Astrocyte of the cerebellum (primary cell): ENCODE results near the gene THOP1.

Source experiments
- DNase-seq: peaks from one replicate; pipeline ENCODE4 v3.0.0-alpha.2; 2011; ENCODE audit warnings: low read depth
- H3K4me3 ChIP-seq: 2 replicates; pipeline ENCODE4 v1.5.1; 2011; ENCODE audit warnings: mild to moderate bottlenecking, low read depth, low read length, moderate library complexity
- CTCF ChIP-seq: IDR thresholded peaks from 2 replicates; pipeline ENCODE4 v1.5.1; 2012; ENCODE audit warnings: low read length, low read depth, moderate library complexity, mild to moderate bottlenecking; ENCODE audit errors: missing control alignments
- in situ Hi-C: cut with HindIII; loops from 2 replicates; pipeline ENCODE4 v1.10.0; 2017; ENCODE audit warnings: low sequenced_read_pairs

THOP1 gene

GRCh38 chr19:2747349-2747748 lies 38.0 kb upstream of the THOP1 start:
- in situ Hi-C loops, result no loop called here
- no peak for DNase-seq
- TF ChIP-seq CTCF, result no peak
- no peak overlapping the region for H3K4me3 ChIP-seq

GRCh38 chr19:2750808-2751437 lies 34.4 kb upstream of the THOP1 start:
- no peak overlapping the region for H3K4me3 ChIP-seq
- in situ Hi-C loops, result no loop called here
- no peak for TF ChIP-seq CTCF
- DNase-seq, result no peak

GRCh38 chr19:2751438-2751830 lies 33.9 kb upstream of the THOP1 start:
- no peak overlapping the region for H3K4me3 ChIP-seq
- no peak for TF ChIP-seq CTCF
- in situ Hi-C loops, result no loop called here
- no peak for DNase-seq

GRCh38 chr19:2754659-2755447 lies 30.4 kb upstream of the THOP1 start:
- in situ Hi-C loops, result loop anchor here (5.0 kb wide), 1 partner anchor 58 kb away; no protein-coding TSS in a partner anchor
- H3K4me3 ChIP-seq, result no peak overlapping the region
- no peak for TF ChIP-seq CTCF
- no peak for DNase-seq

- TF ChIP-seq CTCF, result no peak
- no peak overlapping the region for H3K4me3 ChIP-seq
- in situ Hi-C loops, result loop anchor here (5.0 kb wide), 1 partner anchor 58 kb away; no protein-coding TSS in a partner anchor
- DNase-seq, result no peak
These were observed 29.9 kb upstream of the THOP1 start for GRCh38 chr19:2755448-2755705.

- TF ChIP-seq CTCF, result no peak
- H3K4me3 ChIP-seq, result no peak overlapping the region
- in situ Hi-C loops, result loop anchor here (5.0 kb wide), 1 partner anchor 59 kb away; no protein-coding TSS in a partner anchor
- no peak for DNase-seq
These were observed 29.5 kb upstream of the THOP1 start for GRCh38 chr19:2755811-2756210.
